Stimulated activated naive B cell treated with anti-CD40 and anti-IgM and Interleukin-4, amounts not matched to agents 10 μg/mL and 1 μg/mL and 100 μg/mL, for 72 hours (primary cell): ENCODE results near the gene MYEOV.

Experiments used
- ATAC-seq, 2 donors: fragments of 150-1000 bp; cut with Tn5 transposase; replicated peaks; 2 replicates each; pipeline ENCODE4 v1.10.0; 2021; ENCODE audit warnings: moderate library complexity in 1 of 2
- DNase-seq: peaks from one replicate; pipeline ENCODE4 v3.0.0; 2021
- H3K27ac Mint-ChIP-seq: one replicate; pipeline ENCODE4 v1.8.0; 2022; ENCODE audit warnings: mild to moderate bottlenecking, mixed read lengths
- H3K27me3 Mint-ChIP-seq, 2 donors: one replicate each; pipeline ENCODE4 v1.8.0; 2022; ENCODE audit warnings: mixed read lengths in 2 of 2
- H3K36me3 Mint-ChIP-seq, 2 donors: one replicate each; pipeline ENCODE4 v1.8.0; 2022; ENCODE audit warnings: mixed read lengths in 2 of 2, mild to moderate bottlenecking in 1 of 2
- H3K4me1 Mint-ChIP-seq, 2 donors: one replicate each; pipeline ENCODE4 v1.8.0; 2022; ENCODE audit warnings: mixed read lengths in 2 of 2, mild to moderate bottlenecking in 1 of 2
- H3K4me3 Mint-ChIP-seq, 2 donors: one replicate each; pipeline ENCODE4 v1.8.0; 2022; ENCODE audit warnings: mild to moderate bottlenecking in 2 of 2, mixed read lengths in 2 of 2, moderate library complexity in 1 of 2
- H3K9me3 Mint-ChIP-seq, 2 donors: one replicate each; pipeline ENCODE4 v1.8.0; 2022; ENCODE audit warnings: mixed read lengths in 2 of 2, mild to moderate bottlenecking in 1 of 2

MYEOV gene

DNA sequence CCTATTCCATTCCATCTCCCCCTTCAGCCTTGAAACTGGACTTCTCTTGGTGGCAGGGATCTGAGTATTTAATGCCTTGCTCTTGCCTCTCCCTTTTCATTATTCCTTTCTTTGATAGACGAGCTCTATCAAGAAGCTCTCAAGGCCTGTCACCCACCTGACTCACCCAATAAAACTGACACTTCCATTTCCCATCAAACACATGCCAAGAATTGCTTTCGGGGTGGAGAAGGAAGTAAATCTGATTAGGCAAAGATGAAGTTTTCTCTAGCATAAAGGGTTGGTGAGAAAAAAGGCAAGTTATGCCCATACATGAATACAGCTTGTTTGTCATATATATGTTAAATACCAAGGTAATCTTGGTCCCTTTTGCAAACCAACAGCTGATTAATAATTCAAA lies 34.9 kb upstream of the MYEOV start:
- ATAC-seq (no peak), DNase-seq (no peak)
- Mint-ChIP-seq H3K9me3 (peaks cover 13 to 25% of the 10 kb centered on the region in 2 donors), H3K4me3 (no peak overlapping the region), H3K27me3 (peaks cover 38 to 44% of the 10 kb centered on the region in 2 donors), H3K27ac (no peak overlapping the region), H3K4me1 (peaks cover 11 to 20% of the 10 kb centered on the region in 2 donors), H3K36me3 (peaks cover 1 to 9% of the 10 kb centered on the region in 2 donors)

DNA sequence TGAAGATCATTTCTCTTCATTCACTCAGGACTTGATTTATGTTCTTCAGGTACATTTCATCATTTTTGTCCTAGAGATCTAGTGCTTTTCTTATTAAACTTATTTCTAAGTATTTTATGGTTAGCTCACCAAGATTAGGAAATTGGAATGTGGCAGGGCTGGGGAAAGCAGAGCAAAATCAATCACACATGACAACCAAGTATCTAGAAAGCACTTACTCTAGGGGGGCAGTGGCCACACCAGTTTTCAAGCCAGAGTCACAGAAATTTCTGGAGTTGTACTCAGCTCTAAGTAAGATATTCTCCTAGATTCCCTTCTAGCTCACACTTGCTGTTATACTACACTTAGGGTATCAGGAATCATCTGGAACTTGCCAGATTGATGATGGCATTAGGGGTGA lies 33.3 kb upstream of the MYEOV start:
- no peak for ATAC-seq
- H3K4me1 Mint-ChIP-seq: peaks cover 11 to 20% of the 10 kb centered on the region in 2 donors

DNA sequence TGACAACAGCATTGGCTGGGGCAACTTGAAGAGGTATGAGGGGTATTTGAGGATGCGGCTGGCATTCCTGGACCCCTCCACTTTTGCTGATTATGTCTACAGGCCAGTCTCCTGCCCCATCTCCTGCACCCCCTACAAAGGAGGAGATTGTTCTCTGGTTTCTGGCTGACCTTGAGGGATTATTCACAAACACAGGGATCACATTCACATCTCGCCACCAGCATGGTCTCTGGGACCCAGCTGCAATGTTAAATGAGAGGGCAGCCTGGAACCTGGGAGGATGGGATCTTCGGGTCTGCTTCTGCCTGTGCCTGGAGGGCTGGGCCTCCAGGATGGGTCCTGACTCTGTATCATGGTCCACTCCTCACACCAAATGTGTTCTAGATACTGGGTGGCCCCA lies 32.8 kb upstream of the MYEOV start:
- Mint-ChIP-seq H3K4me1 (peaks cover 11 to 20% of the 10 kb centered on the region in 2 donors), H3K36me3 (peaks cover 1 to 5% of the 10 kb centered on the region in 2 donors), H3K27ac (no peak overlapping the region), H3K9me3 (peaks cover 8 to 10% of the 10 kb centered on the region in 2 donors), H3K27me3 (peaks cover 29 to 31% of the 10 kb centered on the region in 2 donors), H3K4me3 (no peak overlapping the region)
- DNase-seq: no peak
- no peak for ATAC-seq

More for the DNA sequence above, 33.3 kb upstream of the MYEOV start:
- Mint-ChIP-seq H3K27me3 (peaks cover 33 to 35% of the 10 kb centered on the region in 2 donors), H3K9me3 (peaks cover 13 to 15% of the 10 kb centered on the region in 2 donors), H3K36me3 (peaks cover 1 to 9% of the 10 kb centered on the region in 2 donors), H3K27ac (no peak overlapping the region), H3K4me3 (no peak overlapping the region)
- DNase-seq: no peak

DNA sequence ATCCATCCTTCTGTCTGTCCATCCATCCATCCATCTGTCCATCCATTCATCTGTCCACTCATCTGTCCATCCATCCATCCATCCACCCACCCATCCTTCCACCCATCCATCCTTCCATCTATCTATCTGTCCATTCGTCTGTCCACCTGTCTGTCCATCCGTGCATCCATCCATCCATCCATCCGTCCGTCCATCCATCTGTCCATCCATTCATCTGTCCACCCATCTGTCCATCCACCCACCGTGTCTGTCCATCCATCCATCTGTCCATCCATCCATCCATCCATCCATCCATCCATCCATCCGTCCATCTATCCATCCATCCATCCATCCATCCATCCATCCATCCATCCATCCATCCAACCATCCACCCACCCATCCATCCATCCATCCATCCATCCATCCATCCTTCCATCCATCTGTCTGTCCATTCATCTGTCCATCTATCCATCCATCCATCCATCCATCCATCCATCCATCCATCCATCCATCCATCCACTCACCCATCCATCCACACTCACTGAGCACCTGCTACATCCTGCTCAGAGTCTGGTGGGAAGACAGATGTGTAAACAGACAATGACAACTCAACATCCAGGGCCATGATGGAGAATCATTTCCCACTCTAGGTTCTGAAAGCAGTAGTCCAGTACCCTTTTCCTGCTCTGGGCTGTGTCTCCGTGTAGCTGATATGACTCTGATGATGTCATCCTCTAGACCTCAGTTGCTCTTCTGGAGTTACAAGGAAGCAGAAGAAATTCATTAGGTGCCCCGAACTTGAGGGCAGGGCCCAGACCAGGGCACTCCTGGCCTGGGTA lies 30.8 kb upstream of the MYEOV start:
- Mint-ChIP-seq H3K9me3 (peaks cover 6 to 9% of the 10 kb centered on the region in 2 donors), H3K36me3 (peaks cover 0 to 4% of the 10 kb centered on the region in 2 donors), H3K4me3 (no peak overlapping the region), H3K27ac (peak overlapping the region; percentile 73), H3K27me3 (peaks cover 28% of the 10 kb centered on the region in 2 donors), H3K4me1 (peaks cover 4 to 9% of the 10 kb centered on the region in 2 donors)
- no peak for DNase-seq
- ATAC-seq: no peak

DNA sequence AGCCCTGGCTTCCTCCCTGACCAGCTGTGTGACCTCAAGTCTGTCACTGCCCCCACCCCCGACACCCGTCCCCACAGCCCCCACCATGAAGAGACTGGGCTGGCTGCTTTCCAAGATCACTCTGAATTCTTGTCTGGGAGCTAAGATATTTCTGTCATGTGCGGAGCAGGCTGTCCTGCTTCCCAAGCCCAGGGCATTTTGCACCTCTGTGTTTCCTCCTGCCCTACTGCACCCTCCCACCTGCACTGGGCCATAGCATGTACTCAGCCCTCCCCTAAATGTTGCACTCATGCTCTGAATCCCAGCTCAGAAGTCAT lies 30.3 kb upstream of the MYEOV start:
- H3K36me3 Mint-ChIP-seq: peaks cover 0 to 4% of the 10 kb centered on the region in 2 donors
- ATAC-seq: no peak
- no peak overlapping the region for H3K4me3 Mint-ChIP-seq
- H3K9me3 Mint-ChIP-seq: peaks cover 6 to 9% of the 10 kb centered on the region in 2 donors
- peaks cover 28% of the 10 kb centered on the region in 2 donors for H3K27me3 Mint-ChIP-seq
- no peak for DNase-seq
- no peak overlapping the region for H3K27ac Mint-ChIP-seq
- H3K4me1 Mint-ChIP-seq: peaks cover 0 to 7% of the 10 kb centered on the region in 2 donors

DNA sequence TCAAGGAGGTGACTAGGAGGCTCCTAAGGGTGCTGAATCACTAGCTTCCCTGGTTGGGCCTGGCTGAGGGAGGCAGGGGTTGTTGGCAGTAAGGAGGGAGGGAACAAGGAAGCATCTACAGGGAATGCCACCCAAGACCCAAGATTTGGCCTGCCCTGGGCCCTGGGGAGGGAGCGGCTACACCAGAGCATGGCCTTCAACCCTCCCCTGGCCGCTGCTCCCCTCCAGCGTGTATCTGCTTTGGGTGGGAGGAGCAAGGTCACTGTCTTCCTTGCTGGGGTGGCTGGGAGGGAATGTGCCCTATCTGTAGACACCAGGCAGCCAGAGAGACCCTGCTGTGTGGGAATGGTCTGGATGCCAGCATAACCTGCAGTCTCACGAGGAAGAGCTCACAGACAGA lies 29.5 kb upstream of the MYEOV start:
- DNase-seq (no peak), ATAC-seq (no peak)
- Mint-ChIP-seq H3K36me3 (peaks cover 0 to 4% of the 10 kb centered on the region in 2 donors), H3K4me1 (peaks cover 0 to 3% of the 10 kb centered on the region in 2 donors), H3K27me3 (peaks cover 28% of the 10 kb centered on the region in 2 donors), H3K4me3 (no peak overlapping the region), H3K27ac (no peak overlapping the region), H3K9me3 (peaks cover 6 to 9% of the 10 kb centered on the region in 2 donors)

DNA sequence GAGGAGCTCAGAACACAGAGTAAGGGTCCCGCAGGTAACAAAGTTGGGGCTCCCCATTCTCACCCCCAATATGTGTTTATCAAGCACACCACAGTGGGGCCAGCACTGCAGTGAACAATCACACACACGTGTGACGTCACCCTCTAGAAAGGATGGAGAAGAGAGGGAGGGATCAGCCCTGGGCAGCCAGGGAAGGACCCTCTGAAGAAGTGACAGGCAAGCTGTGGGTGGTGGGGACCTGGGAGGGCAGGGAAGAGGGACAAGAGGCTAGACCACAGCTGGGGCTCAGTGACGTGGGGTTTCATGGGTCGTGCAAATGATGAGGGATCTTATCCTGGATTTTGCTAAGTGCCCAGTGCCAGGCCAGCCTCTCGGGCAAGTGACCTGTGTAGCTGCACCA lies 28.7 kb upstream of the MYEOV start:
- ATAC-seq (no peak), DNase-seq (no peak)
- peaks cover 6 to 9% of the 10 kb centered on the region in 2 donors for H3K9me3 Mint-ChIP-seq
- H3K4me1 Mint-ChIP-seq: peaks cover 0 to 3% of the 10 kb centered on the region in 2 donors
- H3K27ac Mint-ChIP-seq: no peak overlapping the region
- peaks cover 28% of the 10 kb centered on the region in 2 donors for H3K27me3 Mint-ChIP-seq
- peaks cover 0 to 4% of the 10 kb centered on the region in 2 donors for H3K36me3 Mint-ChIP-seq
- no peak overlapping the region for H3K4me3 Mint-ChIP-seq

DNA sequence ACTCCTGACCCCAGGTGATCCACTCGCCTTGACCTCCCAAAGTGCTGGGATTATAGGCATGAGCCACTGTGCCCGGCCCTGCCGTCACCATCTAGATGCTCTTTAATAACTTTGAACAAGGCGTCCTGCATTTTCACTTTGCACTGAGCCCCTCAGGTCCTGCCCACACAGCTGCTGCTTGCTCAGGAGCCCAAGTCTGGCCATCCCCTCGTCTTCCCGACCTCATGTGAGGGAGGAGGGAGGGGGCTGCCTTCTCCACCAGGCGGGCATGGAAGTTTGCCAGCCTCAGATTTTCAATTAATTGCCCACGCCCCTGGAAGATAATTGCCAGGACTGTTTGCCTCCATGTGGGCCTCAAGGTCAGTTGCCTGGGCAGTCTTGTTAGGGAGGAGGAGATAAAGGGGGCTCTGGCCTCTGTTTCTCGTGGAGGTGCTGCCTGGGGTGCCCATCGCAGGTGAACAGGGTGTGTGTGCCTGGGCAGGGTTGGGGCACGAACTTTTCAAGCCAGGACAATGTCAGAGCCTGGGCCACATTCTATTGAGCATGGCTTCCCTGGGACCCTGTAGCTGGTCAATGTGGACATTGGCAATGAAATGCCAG lies 27.9 kb upstream of the MYEOV start:
- ATAC-seq (no peak), DNase-seq (no peak)
- peaks cover 28% of the 10 kb centered on the region in 2 donors for H3K27me3 Mint-ChIP-seq
- H3K4me3 Mint-ChIP-seq: no peak overlapping the region
- peaks cover 0 to 4% of the 10 kb centered on the region in 2 donors for H3K36me3 Mint-ChIP-seq
- peaks cover 0 to 3% of the 10 kb centered on the region in 2 donors for H3K4me1 Mint-ChIP-seq
- H3K27ac Mint-ChIP-seq: no peak overlapping the region
- H3K9me3 Mint-ChIP-seq: peaks cover 6 to 9% of the 10 kb centered on the region in 2 donors

DNA sequence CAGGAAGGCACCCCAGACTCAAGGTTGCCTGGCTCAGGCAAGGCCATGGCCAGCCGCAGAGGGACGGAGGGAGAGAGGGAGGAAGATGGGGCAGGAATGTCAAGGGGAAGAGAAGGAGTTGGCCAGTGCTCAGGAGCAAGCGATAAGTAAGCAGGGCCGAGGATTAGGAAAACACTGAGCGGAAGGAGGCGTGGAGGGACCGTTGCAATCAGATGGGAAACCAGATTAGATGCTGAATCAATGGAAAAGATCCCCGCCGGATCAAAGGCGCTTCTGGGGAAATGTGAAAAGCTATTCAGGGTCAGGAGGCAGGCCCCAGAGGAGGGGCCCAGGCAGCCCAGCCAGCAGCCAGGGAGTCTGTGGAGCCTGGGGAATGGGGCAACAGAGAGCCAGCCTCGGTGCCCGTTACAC lies 26.6 kb upstream of the MYEOV start:
- peaks cover 11 to 14% of the 10 kb centered on the region in 2 donors for H3K9me3 Mint-ChIP-seq
- DNase-seq (no peak), ATAC-seq (no peak)
- H3K4me1 Mint-ChIP-seq: peaks cover 0 to 6% of the 10 kb centered on the region in 2 donors
- no peak overlapping the region for H3K4me3 Mint-ChIP-seq
- H3K36me3 Mint-ChIP-seq: peaks cover 0 to 4% of the 10 kb centered on the region in 2 donors
- no peak overlapping the region for H3K27ac Mint-ChIP-seq
- H3K27me3 Mint-ChIP-seq: peaks cover 22 to 24% of the 10 kb centered on the region in 2 donors

DNA sequence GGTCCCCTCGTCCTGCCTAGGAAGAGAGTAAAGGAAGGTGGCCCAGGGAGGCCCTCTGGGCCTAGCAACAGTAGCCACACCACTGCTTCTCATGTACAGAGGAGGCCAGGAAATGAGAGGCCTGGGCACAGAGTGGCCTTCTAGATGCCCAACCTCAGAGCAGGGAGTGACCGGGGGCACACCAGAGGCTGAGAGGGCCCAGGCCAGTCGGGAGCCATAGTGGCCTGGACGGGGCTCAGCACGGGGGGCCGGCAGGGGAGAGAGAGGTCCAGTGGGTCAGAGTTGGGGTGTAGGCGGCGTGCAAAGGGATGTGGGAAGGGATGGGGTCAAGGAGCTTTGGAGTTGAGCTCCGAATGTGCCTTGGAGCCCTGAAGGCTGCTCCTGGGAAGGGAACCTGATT lies 25.0 kb upstream of the MYEOV start:
- Mint-ChIP-seq H3K4me1 (peaks cover 0 to 3% of the 10 kb centered on the region in 2 donors), H3K36me3 (no peaks in the 10 kb centered on the region), H3K9me3 (peaks cover 5% of the 10 kb centered on the region in 2 donors), H3K27ac (peak overlapping the region; percentile 48), H3K4me3 (no peak overlapping the region), H3K27me3 (peaks cover 9 to 12% of the 10 kb centered on the region in 2 donors)
- ATAC-seq: no peak
- no peak for DNase-seq

DNA sequence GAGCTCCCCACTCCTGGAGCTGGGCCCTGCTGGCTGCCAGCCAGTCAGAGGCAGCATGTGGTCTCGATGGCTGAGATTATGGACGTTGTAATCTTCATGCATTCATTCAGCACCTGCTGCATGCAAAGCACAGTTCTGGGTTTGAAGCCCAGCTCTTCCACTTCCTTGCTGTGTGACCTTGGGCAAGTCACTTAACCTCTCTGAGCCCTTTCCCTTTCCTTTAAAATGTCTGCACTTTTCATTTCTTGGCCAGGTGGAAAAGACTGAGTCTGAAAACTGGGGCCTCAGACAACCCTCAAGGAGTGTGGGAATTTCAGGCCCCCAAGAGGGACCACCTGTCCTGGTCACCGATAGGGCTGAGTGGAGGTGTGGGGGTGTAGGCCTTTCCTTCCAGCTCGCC lies 24.6 kb upstream of the MYEOV start:
- DNase-seq: no peak
- Mint-ChIP-seq H3K27me3 (peaks cover 4 to 9% of the 10 kb centered on the region in 2 donors), H3K4me1 (peaks cover 0 to 6% of the 10 kb centered on the region in 2 donors), H3K4me3 (no peak overlapping the region), H3K27ac (no peak overlapping the region), H3K36me3 (no peaks in the 10 kb centered on the region), H3K9me3 (peaks cover 5% of the 10 kb centered on the region in 2 donors)
- ATAC-seq: no peak

DNA sequence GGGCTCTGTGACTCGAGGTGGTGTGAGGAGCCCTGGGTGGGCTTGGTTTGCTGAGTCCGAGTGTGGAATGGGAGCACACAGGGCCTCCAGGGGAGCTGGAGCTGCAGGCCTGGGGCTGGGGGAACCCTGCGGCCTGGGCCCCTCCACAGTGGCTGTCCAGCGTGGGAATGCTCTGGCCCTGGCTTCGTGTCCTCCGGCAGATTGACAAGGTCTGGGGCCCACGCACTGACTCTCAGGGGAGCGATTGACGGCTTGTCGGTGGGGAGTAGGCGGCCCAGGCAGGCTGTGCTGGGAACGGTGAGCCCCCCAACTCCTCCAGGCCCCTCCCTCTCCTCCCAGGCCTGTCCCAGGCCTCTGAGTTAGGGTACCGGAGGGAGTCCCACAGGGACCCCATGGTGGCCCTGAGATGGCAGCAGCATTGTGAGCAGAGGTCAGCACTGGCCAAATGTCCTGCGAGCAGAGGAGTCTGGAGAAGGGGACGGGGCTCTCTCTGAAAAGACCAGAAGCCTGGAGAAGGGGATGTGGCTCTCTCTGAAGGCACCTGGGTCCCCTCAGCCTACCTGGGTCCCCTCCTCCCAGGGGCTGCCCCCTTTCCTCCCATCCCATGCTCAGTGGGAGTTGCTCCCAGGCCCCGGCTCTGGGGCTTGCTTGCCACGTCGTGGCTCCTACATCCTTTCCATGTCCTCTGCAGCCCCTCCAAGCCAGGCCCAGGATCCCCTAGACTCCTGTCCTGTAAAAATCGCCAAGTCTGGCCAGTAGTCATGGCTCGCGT lies 23.8 kb upstream of the MYEOV start:
- Mint-ChIP-seq H3K9me3 (peaks cover 5% of the 10 kb centered on the region in 2 donors), H3K4me3 (no peak overlapping the region), H3K4me1 (peaks cover 0 to 10% of the 10 kb centered on the region in 2 donors), H3K36me3 (no peaks in the 10 kb centered on the region), H3K27me3 (peaks cover 7 to 9% of the 10 kb centered on the region in 2 donors), H3K27ac (no peak overlapping the region)
- ATAC-seq (no peak), DNase-seq (no peak)

DNA sequence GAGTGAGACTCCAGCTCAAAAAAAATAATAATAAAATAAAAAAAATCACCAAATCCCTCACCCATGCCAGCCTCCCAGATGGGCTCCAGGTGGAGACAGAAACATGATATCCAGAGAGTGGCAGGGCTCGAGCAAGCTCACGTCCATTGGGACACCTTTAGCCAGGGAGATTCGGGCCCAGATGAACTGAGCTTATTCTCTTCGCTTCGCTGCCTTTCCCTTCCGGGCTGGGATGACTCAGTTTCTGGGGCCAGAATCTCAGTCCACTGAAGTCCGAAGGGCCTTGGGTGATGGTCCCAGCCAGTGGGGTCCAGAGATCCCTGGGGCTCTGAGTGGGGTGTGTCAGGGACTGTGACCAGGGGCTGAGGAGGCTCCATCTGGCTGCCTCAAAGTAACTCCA lies 23.0 kb upstream of the MYEOV start:
- DNase-seq: no peak
- Mint-ChIP-seq H3K36me3 (no peaks in the 10 kb centered on the region), H3K4me3 (no peak overlapping the region), H3K27me3 (peaks cover 10 to 11% of the 10 kb centered on the region in 2 donors), H3K27ac (no peak overlapping the region), H3K9me3 (peaks cover 5% of the 10 kb centered on the region in 2 donors), H3K4me1 (peaks cover 0 to 14% of the 10 kb centered on the region in 2 donors)
- no peak for ATAC-seq

DNA sequence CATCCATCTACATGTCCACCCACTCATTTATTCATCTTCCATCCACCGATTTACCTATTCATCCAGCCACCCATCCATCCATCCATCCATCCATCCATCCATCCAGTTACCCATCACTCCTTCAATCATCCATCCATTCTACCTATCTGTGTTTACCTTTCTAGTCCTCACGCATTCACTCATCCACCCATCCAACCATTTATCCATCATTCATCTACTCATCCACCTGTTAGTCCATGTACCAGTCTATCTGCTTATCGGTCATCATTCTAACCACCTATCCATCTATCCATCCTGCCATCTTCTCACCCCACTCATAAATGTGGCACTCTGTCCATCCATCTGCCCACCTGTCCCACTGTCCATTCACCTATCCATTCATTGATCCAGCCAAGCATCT lies 21.9 kb upstream of the MYEOV start:
- Mint-ChIP-seq H3K36me3 (no peaks in the 10 kb centered on the region), H3K4me3 (no peak overlapping the region), H3K27ac (no peak overlapping the region), H3K4me1 (peaks cover 6 to 14% of the 10 kb centered on the region in 2 donors), H3K27me3 (peaks cover 10% of the 10 kb centered on the region in 2 donors), H3K9me3 (peaks cover 5% of the 10 kb centered on the region in 2 donors)
- no peak for ATAC-seq
- DNase-seq: no peak
